ENCODE results near the gene MUC6.
"Not testable (repeated sequence)": the region's sequence is repeated elsewhere in the genome, so short reads cannot be mapped to it uniquely, and the experiment has no call there.

MUC6 gene

DNA sequence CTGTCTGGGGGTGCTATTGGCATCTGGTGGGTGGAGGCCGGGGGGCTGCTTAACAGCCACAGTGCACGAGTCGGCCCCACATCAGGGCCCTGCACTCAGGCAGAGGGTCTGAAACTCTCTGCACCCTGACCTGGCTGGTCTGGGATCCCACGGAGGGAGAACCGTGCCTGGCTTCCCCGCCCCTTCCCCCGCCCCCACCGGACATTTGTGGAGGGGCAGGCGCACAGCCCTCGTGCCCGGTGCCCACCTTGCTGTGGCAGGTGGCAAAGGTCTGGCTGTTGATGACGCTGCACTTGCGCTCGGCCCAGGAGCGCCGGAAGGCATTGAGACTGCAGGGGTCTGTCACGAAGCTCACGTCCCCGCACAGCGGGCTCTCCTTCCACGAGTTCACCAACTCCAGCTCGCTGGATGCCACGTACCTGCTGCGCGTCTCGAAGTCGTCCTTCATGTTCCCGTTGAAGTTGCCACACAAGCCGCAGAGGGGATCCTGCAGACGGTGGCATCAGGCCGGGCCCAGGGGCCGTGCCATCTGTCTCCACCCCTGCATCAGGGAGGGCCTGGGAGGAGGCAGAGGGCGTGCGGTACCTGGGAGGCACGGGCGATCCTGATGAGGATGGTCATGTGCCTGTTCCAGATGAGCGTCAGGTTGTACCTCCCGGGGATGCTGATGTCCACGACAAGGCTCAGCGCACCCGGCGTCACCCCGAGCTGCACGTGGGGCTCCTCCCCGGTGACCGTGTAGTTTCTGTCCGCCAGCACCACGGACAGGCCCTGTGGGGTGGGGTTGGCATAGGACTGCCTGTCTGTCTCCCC, 11.7 kb downstream of the MUC6 start:
- DNase-seq (ENCODE audit: low read depth in 2 of 2), result no peak

DNA sequence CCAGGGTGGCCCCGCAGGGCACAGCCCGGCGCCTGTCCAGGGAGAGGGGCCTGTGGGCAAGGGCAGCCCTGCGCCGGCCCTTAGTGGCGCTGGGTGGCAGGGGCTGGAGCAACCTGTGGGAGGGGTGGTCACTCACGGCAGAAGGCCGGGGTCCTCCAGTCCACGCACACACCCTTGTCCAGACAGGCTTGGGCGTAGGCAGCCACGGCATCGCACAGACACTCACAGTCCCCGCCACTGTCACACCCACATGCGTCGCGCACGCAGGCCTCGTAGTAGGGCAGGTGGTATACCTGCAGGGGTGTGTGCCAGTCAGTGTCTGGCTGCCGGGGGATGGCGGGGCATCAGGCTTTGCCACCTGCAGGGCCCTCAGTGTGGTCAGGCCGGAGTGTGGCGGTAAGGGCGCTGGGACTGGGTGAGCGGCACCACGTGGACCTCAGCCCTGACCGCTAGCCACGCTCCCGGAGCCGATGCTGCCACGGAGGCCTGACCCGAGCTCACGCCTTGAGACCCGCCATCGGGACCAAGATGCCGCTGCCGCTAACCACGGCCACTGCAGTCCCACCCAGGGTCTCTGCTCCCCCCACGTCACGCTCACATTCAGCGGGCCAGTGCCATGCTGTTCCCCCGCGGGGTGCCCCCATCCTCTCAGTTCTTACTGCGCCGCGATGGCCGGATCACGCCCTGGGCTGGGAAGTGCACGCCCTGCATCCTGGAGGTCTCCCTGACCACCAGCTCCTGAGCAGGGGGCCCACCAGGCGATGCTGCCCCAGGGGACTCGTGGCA, 12.5 kb downstream of the MUC6 start:
- no peak for DNase-seq (ENCODE audit: low read depth in 2 of 2)

DNA sequence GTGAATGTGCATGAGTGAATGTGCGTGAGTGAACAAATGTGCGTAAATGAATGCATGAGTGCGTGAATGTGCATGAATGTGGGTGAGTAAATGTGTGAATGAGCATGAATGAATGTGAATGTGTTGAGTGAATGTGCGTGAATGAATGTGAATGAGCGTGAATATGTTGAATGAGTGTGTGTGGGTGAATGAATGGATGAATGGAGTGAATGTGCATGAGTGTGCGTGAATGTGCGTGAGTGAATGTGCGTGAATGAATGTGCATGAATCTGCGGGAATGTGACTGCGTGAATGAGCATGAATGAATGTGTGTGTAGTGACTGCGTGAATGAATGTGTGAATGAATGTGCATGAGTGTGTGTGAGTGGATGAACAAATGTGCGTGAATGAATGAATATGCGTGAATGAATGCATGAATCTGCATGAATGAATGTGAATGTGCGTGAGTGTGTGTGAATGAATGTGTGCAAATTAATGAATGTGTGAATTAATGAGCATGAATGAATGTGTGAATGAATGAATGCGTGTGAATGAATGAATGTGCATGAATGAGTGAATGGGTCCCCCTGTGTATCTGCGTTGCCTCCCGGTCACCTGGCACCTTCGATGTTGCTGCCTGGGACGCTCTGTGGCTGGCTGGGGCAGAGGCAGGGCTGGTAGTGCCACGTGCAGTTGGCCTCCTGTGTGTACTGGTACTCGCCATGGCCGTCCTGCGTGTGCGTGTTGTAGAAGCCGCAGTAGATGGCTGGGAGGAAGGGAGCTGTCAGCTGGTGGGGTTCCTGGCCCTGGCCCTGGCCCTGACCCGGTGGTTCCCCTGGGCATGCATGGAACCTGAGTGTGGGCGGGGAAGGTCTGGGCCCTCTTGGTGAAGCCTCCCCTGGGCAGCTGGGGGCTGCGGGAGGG, 13.4 kb downstream of the MUC6 start:
- DNase-seq (ENCODE audit: low read depth in 2 of 2), result no peak

DNA sequence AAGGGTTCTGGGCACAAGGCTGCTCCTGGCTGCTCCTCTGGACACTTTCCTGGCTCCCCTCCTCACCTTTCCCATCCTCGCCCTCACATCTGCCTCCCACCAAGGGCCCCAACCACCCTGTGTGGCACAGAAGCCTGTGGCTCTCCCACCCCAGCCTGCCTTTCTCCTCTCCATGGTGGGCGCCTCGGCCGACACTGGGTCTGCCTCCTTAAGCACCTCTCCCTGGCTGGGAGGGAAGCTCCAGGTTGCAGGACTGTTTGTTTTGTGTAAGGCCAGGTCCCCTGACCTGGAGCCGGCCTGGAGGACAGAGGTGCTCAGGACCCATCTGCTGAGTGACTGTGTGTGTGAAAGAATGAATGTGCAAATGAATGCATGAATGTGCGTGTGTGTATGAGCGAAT, 14.1 kb downstream of the MUC6 start:
- DNase-seq (ENCODE audit: low read depth in 2 of 2), result no peak

DNA sequence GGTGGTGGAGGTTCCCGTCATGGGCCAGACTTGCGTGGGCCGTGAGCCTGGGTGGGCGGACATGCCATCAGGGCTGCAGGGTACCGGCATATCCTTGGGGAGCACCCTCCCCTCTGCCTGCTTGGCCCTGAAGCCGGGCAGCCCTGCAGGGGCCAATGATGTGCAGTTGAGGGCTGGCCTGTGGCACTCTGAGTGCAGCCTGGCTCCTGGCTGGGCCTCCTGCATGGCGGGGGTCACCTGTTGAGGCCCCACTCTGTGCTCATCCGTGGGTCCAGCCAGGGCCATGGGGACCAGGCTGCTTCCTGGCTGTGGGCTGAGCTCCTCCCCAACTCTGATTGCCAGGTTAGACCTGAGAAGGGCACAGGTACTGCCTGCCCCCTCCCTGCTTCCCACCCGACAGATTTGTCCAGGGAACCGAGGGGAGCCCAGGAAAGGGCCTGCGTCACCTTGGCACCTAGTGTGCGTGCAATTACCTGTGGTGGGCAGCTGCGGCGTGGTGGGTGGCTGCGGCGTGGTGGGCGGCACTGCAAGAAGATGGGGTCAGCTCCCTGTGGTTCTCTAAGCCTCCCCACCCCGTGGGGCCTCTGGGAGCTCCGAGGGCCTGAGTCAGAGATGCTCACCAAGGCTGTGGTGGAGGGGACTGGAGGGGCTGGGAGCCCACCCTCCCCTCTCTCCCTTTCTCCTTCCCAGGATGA, 16.2 kb downstream of the MUC6 start:
- no peak for DNase-seq (ENCODE audit: low read depth in 2 of 2)

DNA sequence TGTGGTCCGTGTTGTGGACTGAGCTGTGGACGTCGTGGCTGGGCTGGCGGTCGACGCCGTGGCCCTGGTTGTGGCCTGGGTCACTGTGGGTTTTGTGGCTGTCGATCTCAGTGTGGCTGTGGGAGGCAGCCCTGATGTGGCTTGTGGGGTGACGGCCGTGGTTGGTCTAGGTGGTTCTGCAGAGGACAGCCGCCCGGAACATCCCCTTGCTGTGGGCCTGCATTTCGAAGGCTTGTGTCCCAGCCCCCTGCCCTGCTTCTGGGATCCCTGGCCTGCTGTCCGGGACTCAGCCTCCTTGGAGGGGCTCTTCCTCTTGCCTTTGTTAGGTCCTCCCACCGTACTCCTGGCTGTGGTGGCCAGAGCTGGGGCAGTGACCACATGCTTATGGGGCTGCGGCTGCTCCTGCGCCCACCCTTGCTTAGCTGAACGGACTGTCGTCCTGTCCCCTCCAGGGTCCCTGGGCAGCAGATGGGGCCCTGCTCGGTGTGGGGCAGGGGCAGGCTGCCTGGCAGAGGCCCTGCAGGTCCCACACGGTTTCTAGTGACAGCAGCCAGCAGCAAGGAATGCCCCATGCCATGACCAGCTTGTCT, 17.1 kb downstream of the MUC6 start:
- no peak for DNase-seq (ENCODE audit: low read depth in 2 of 2)

DNA sequence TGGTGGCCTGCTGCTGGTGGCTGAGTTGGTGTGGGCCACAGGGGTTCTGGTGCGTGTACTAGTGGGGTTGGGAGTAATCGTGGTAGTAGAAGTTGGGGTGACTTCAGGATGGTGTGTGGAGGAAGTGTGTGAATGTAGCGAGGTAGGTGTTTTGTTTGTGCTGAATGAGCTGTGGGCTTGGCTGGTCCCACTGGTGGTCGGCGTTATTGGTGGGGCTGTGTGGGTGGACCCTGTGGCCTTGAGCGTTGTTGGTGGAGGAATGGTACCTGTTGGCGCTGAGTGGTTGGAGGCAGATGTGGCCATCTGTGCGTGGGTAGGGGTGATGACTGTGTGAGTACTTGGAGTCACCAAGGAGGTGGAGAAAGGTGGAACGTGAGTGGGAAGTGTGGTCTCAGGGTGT, 18.4 kb downstream of the MUC6 start:
- no peak for DNase-seq (ENCODE audit: low read depth in 2 of 2)

DNA sequence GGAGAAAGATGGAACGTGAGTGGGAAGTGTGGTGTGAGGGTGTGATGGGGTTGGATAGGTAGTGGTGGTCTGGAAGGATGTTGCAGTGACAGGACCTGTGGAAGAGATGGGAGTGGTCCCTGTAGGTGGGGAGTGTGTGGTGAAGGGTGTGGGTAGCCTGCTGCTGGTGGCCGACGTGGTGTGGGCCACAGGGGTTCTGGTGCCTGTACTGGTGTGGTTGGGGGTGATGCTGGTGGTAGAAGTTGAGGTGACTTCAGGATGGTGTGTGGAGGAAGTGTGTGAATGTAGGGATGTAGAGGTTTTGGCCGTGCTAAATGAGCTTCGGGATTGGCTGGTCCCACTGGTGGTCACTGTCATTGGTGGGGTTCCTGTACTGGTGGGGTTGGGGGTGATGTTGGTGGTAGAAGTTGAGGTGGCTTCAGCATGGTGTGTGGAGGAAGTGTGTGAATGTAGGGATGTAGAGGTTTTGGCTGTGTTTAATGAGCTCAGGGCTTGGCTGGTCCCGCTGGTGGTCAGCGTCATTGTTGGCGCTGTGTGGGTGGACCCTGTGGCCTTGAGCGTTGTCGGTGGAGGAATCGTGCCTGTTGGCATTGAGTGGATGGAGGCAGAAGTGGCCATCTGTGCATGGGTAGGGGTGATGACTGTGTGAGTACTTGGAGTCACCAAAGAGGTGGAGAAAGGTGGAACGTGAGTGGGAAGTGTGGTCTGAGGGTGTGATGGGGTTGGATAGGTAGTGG, 19.1 kb downstream of the MUC6 start:
- DNase-seq (ENCODE audit: low read depth in 2 of 2), result no peak

DNA sequence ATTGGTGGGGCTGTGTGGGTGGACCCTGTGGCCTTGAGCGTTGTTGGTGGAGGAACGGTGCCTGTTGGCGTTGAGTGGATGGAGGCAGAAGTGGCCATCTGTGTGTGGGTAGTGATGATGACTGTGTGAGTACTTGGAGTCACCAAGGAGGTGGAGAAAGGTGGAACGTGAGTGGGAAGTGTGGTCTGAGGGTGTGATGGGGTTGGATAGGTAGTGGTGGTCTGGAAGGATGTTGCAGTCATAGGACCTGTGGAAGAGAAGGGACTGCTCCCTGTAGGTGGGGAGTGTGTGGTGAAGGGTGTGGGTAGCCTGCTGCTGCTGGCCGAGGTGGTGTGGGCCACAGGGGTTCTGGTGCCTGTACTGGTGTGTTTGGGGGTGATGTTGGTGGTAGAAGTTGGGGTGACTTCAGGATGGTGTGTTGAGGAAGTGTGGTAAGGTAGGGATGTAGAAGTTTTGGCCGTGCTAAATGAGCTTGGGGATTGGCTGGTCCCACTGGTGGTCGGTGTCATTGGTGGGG, 19.9 kb downstream of the MUC6 start:
- not testable (repeated sequence) for DNase-seq (ENCODE audit: low read depth in 2 of 2)

DNA sequence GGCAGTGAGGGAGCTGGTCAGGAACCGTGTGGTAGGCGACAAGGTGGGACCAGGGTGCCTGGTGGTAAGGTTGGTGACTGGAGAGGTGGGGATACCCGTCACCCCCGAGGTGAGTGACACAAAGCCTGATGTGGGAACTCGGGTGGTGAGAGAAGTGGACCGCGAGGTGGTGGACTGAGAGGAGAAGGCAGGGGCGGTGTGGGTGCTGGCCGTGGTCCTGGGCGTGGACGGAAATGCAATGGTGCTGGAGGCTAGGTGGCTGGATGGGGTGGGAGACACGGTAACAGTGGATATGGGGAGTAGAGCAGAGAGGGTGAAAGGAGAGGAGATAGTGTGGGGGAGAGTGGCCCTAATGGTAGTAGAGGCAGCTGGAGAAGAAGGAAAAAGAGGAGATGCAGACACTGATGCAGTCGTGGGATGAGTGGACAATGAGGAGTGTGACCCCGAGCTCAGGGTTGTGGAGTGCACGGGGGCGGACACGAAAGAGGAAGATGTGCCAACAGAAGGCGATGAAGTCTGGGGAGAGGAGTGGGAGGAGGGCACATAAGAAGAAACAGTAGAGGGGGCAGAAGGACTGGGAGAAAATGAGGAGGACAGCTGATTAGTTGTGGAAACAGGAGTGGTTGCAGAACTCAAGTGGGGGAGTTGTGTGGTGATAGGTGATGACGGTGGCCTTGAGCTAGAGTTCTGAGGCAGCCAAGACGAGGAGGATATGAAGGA, 20.5 kb downstream of the MUC6 start:
- no peak for DNase-seq (ENCODE audit: low read depth in 2 of 2)

DNA sequence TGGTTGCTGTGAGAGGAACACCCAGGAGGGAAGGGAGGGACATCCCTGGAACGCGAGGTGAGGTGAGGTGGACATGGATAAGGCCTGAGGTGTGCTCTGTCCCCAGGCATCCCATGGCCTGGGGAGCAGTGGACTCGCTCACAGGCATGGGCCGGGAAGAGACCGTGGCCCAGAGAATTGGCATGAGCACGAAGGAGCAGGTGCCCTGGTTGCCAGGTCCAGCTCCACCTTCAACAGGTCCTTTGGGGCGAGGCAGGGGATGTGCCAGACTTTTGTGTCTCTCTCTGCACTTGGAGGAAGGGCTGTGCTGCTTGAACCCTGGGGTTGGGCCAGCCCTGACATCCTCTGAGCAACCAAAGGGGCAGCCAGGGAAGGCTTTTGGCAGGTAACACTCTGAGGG, 21.5 kb downstream of the MUC6 start:
- no peak for DNase-seq (ENCODE audit: low read depth in 2 of 2)

DNA sequence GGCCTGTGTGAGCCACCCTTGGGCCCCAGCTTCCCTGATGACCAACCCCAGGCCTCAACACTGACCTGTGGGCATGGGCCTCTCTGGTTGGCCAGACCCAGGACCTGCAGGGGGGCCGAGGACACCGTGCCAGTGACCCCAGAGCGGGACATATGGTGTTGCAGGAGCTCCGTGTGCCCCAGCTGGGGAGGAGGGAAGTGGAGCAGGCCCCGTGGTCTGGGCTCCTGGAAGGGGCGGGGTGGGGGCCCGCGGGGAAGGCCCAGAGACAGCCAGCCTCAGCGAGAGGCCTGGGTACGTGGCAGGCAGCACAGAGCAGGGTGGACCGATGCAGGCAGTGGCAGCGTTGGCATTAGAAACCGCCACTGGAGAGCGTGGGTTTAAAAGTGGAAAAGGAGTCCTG, 22.2 kb downstream of the MUC6 start:
- no peak for DNase-seq (ENCODE audit: low read depth in 2 of 2)

DNA sequence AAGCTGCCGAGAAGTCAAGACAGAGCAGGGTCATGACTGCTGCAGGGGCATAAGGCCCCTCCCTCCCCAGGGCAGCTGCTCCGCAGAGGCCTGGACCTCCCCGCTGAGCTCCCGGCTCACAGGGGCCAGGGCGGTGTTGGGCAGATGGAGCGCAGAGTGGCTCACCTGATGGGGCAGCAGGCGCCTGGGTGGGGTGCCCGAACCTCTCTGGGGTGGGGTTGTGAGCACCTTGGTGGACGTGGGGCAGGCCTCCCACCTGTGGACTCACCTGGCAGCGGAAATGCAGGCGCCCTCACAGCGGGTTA, 22.9 kb downstream of the MUC6 start:
- no peak for DNase-seq (ENCODE audit: low read depth in 2 of 2)

DNA sequence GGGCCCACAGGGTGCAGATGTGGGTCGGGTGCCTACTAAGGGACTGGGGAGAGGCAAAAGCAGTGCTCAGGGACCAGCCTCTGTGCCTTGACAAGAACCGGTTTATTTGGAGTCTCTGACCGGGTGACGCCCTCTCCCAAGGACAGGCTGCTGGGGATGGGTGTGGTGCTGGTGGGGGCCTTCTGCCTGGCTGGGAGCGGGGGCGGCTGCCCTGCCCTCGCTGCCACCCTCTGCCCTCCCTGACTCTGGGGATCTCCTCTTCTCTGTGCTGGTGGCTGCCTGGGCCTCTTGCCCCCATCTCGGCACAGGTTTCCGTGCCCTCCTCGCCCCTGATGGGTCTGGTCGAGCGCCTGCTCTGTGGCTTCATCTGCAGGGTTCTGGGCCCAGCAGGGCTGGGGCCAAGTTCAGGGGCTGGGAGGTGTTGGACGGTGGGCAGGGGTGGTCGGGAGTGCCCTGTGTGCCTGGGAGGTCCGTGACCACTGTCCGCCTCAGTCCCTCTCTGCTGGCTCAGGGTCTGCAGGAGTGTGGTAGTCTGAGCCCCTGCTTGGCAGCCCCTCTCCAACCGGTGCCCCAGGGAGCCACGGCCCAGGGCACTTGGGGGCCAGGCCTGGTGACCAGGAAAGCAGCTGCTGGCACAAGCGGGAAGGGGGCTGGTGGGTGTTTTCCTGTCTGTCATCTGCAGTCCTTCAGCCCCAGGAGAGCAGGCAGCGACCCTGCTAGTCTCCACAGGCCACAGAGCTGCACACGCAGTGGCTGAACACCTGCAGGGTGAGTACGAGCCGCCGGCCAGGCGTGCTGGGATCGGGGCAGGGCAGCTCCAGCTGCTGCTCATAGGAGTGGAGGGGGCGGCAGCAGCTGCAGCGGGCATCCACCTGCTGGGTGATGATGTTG, 23.5 kb downstream of the MUC6 start:
- no peak for DNase-seq (ENCODE audit: low read depth in 2 of 2)

DNA sequence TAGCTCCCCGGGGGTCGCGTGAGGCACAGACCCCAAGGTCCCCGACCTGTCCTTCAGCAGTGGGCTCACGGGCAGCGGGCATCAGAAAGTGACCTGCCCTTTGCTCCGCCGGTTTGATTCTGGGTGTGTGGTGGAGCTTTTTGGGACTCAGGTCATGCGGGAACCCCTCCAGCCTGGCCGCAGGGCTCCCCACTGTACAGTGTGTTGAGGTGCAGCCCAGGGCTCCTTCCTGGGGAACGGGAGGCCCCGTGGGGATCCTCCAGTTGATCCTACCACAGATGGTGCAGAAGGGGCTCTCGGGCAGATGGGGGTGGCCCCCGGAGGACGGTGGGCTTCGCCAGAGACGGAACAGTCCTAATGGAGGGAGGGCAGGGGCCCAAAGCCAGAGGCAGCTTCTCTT, 24.2 kb downstream of the MUC6 start:
- DNase-seq (ENCODE audit: low read depth in 2 of 2), result no peak

DNA sequence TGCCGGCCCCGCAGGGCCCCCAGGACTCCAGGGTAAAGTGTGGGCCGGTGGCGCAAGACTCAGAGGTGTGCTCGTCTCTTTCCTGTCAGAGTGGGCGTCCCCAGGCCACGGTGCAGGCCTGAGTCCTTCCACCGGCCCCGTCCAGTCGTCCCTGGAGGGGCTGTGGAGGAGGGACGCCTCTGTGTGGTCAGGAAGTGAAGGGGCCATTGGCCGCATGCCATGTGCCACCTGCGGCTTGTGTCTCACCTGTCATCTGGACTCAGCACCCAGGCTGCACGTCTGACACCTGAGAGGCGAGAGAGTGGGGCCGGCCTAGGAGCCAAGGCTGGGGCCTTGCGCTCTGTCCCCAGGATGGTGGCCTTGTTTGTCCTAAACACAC, 25.2 kb downstream of the MUC6 start:
- no peak for DNase-seq (ENCODE audit: low read depth in 2 of 2)

DNA sequence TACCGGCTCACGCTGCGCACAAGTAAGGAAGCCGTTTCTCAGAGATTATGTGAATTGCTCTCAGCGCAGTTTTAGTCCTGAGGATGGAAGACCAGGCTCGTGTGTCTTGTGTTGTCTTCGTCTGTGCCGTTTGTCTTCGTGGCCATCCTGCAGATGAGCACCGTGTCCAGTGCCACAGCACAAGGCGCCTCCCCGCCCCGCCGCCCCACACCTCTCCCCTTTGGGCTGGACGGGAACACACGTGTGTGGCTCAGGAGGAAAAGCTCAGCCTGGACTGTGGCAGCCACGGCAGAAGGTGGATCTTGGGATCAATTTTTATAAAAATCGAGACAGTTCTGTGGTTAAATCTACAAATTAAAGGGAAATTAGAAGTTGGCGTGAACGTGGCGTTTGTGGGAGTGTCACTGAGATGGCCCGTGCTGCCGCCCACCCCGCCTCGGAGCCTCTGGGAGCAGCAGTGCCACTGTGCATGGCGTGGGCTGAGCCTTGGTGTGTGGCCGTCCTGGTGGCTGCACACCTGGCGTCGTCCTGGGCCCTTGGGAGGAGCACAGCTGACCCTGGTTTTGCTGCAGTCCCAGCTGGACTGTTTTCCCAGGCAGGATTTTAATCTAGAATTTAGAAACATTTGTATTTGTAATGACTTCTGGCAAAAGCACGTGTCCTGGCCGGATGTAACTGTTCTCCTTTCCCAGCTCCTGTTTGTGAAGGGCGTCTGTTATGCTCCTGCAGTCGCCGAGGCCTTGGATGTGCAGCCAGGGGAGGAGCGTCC, 25.8 kb downstream of the MUC6 start:
- DNase-seq (ENCODE audit: low read depth in 2 of 2), result no peak

DNA sequence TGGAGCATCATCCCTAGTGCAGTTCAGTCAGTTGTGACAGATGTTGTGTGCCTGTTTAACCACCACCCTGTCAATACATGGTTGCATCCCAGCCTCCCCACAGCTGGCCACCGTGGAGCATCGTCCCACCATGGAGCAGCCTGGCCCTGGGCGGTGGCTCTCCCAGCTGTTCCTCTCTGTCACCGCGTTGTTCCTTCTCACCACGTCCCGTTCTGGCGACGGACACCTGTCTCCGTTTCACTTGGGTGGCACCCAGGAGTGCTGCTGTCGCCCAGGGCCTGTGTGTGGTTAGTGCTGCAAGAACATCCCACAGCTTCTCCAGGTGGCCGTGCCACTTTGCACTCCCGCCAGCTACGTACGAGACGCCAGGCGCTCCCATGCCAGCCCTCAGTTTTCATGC, 26.5 kb downstream of the MUC6 start:
- DNase-seq (ENCODE audit: low read depth in 2 of 2), result no peak
